Measurements from ENCODE around the gene GPR176.

GPR176 gene

DNA sequence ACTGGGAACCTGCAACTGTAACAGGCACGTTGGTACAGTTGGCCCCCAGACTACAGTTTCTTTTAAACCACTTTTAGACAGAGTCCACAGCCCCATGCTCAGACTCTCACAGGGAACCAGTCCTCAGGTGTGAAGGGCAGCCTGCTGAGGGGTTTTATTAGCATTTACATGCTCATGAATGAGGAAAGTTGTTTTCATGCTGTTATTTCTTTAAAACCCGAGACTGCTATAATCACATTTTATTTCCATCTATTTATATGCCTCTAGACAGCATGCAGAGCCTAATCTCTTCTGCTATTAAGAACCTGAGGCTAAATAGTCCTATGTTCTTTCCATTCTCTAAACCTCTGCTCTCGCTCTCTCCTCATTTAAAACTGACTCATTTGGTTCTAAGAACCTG lies 111.2 kb downstream of the GPR176 start:
- no peak overlapping the region for H3K4me3 ChIP-seq (ENCODE audit: low read depth, low read length)
- TF ChIP-seq, protein P1, sequence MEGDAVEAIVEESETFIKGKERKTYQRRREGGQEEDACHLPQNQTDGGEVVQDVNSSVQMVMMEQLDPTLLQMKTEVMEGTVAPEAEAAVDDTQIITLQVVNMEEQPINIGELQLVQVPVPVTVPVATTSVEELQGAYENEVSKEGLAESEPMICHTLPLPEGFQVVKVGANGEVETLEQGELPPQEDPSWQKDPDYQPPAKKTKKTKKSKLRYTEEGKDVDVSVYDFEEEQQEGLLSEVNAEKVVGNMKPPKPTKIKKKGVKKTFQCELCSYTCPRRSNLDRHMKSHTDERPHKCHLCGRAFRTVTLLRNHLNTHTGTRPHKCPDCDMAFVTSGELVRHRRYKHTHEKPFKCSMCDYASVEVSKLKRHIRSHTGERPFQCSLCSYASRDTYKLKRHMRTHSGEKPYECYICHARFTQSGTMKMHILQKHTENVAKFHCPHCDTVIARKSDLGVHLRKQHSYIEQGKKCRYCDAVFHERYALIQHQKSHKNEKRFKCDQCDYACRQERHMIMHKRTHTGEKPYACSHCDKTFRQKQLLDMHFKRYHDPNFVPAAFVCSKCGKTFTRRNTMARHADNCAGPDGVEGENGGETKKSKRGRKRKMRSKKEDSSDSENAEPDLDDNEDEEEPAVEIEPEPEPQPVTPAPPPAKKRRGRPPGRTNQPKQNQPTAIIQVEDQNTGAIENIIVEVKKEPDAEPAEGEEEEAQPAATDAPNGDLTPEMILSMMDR (IDR thresholded peaks at IDR 0.05; ENCODE audit: control insufficient read depth, extremely low read depth, insufficient read depth), result no peak
- no peak for DNase-seq (ENCODE audit: low read depth)

DNA sequence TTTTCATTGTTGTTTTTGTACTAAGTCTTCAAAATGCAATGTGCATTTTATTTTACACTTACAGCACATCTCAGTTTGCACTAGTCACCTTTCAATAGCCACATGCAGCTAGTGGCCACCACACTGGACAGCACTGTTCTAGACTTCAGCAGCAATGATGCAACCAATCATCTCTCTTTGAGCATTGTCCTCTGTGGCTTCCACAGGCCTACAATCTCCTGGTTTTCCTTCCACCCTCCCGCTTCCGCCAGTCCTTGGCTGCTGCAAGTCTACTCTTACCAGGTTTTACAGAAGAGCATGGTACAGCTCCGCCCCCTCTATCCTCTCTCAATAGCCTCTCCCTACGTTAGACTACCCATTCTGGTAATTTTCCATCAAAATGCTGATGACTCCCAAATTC lies 112.3 kb downstream of the GPR176 start:
- no peak for DNase-seq (ENCODE audit: low read depth)
- H3K4me3 ChIP-seq (ENCODE audit: low read depth, low read length), result no peak overlapping the region
- TF ChIP-seq, protein P1 (IDR thresholded peaks at IDR 0.05; ENCODE audit: control insufficient read depth, extremely low read depth, insufficient read depth), result no peak

DNA sequence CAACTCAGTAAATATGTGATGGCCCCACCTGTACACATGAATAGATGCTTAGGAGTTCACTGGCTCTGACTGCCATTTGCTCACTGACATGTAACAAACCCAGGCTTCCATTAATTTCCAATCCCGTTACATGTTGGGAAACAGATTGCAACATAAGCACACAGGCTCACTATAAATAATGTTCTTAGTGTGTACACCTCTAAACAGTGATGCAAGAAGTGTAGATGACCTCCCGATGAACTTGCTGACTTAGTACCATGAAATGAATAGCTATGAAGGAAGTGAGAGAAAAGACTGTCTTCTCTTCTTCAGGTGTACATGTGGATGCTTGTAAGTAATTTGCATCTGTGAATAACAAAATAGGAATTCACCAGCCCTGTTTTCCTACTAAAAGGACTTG lies 116.0 kb downstream of the GPR176 start:
- no peak overlapping the region for H3K4me3 ChIP-seq (ENCODE audit: low read depth, low read length)
- TF ChIP-seq, protein P1 (IDR thresholded peaks at IDR 0.05; ENCODE audit: control insufficient read depth, extremely low read depth, insufficient read depth), result no peak
- no peak for DNase-seq (ENCODE audit: low read depth)

DNA sequence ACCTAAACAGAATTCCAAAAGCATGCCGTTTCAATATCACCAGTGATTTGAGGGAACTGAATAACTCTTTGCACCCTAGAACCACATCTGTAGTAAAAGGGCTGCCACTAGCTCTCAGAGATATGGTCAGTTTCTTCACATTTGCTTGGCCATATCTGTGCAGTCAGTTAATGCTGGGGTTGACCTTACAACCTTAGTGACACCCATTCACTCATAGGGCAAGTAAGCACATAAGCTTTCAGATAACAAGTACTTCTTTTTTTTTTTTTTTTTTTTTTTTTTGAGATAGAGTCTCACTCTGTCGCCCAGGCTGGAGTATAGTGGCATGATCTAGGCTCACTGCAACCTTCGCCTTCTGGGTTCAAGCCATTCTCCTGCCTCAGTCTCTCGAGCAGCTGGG lies 117.0 kb downstream of the GPR176 start:
- H3K4me3 ChIP-seq (ENCODE audit: low read depth, low read length), result no peak overlapping the region
- no peak for DNase-seq (ENCODE audit: low read depth)
- TF ChIP-seq, protein P1 (IDR thresholded peaks at IDR 0.05; ENCODE audit: control insufficient read depth, extremely low read depth, insufficient read depth), result no peak

DNA sequence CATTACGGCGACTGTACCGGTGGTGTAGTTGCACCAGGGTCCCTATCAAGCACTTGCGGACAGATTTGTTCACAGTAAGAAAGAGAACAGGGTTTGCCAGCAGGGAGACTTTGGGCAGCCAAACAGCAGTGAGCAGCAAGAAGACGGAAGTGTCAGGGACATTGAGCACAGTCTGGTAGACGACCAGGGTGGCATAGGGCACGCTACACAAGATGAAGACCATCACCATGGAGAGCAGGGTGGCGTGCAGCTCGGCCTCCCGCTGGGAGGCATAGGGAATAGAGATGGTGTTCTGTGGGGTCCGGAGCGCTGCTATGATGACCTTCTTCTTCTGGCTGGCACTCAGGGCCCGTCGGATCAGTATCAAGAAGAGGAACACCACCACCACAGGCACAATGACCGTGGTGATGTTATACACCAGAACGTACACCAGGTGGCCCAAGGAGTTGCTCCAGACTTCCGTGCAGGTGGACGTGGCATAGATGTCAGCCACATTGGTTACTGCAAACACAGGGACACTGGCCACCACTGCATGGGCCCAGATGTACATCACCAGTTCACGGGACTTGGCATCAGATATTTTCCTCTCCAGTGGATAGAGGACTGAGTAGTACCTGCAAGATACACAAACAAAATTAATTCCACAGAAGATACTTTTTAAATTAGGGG lies 118.3 kb downstream of the GPR176 start:
- DNase-seq (ENCODE audit: low read depth), result no peak
- H3K4me3 ChIP-seq (ENCODE audit: low read depth, low read length), result no peak overlapping the region
- TF ChIP-seq, protein P1 (IDR thresholded peaks at IDR 0.05; ENCODE audit: control insufficient read depth, extremely low read depth, insufficient read depth), result peak; percentile 49

DNA sequence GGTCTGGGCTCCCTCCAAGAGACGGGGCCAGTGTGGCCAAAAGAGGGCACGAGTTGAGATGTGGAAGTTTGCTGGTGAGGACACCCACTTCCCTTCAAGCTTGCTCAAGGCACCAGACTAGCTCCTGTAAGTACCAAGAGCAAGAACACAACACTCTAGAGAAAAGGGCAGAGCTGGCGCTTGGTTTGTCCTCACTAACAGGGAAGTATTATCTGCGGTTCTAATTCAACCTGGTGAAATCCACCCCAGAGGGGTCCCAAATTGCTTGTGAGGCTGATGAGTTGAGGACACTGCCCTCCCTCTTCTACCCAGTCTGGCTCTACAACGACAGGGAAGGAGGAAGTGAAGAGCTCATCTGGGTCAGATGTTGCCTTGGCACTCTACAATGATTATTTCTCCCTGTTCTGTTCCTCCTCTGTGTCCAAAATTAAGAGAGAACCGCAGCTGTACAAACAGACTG lies 120.5 kb downstream of the GPR176 start:
- TF ChIP-seq, protein P1 (IDR thresholded peaks at IDR 0.05; ENCODE audit: control insufficient read depth, extremely low read depth, insufficient read depth), result no peak
- no peak overlapping the region for H3K4me3 ChIP-seq (ENCODE audit: low read depth, low read length)
- no peak for DNase-seq (ENCODE audit: low read depth)

DNA sequence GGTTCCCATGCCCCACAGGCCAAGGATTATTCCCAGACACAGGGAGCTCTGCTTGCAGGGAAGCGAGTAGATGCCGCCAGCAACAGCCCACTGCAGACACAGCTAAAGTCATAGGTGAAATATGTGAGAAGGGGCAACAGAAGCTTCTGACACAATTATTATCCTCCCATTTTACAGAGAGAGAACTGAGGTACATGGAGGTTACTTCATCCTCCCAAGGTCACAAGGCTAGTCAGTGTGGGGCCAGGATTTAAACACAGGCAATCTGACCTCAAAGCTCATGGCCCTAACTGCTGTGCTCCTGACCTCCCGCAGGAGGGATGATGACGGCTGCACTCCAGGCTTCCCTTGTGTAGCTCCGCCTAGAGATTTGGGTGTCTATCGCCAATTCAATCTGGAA lies 121.7 kb downstream of the GPR176 start:
- DNase-seq (ENCODE audit: low read depth), result no peak
- no peak overlapping the region for H3K4me3 ChIP-seq (ENCODE audit: low read depth, low read length)
- TF ChIP-seq, protein P1 (IDR thresholded peaks at IDR 0.05; ENCODE audit: control insufficient read depth, extremely low read depth, insufficient read depth), result no peak
